ACC112 (cell line): ENCODE results near the gene POMT1.

ENCODE experiments used
- H2AFZ ChIP-seq: fragments of 200-600 bp; sonication (generic); one replicate; pipeline ENCODE4 v1.6.0; 2017; ENCODE audit warnings: antibody characterized with exemption, low read length; ENCODE audit not compliant: unreplicated experiment
- H3K27ac ChIP-seq: fragments of 200-600 bp; sonication (generic); 2 replicates; pipeline ENCODE4 v1.5.1; 2014; ENCODE audit warnings: low read depth, mild to moderate bottlenecking, antibody characterized with exemption, low read length, moderate library complexity
- H3K27me3 ChIP-seq: fragments of 200-600 bp; sonication (generic); 2 replicates; pipeline ENCODE4 v1.6.1; 2014; ENCODE audit warnings: mild to moderate bottlenecking, antibody characterized with exemption, low read length, moderate library complexity, mixed read lengths; ENCODE audit not compliant: insufficient read depth
- H3K36me3 ChIP-seq: fragments of 200-600 bp; sonication (generic); 2 replicates; pipeline ENCODE4 v1.6.1; 2016; ENCODE audit warnings: mild to moderate bottlenecking, antibody characterized with exemption, low read length, moderate library complexity, mixed read lengths; ENCODE audit not compliant: insufficient read depth
- H3K4me1 ChIP-seq: fragments of 200-600 bp; sonication (generic); one replicate; pipeline ENCODE4 v1.6.1; 2016; ENCODE audit warnings: low read length, mixed read lengths; ENCODE audit not compliant: insufficient read depth, unreplicated experiment, control insufficient read depth
- H3K4me3 ChIP-seq: fragments of 200-600 bp; sonication (generic); 2 replicates; pipeline ENCODE4 v1.5.1; 2014; ENCODE audit warnings: mild to moderate bottlenecking, low read depth, low read length
- H3K79me2 ChIP-seq: fragments of 200-600 bp; sonication (generic); one replicate; pipeline ENCODE4 v1.6.0; 2016; ENCODE audit warnings: low read length; ENCODE audit not compliant: control insufficient read depth, unreplicated experiment, insufficient read depth

POMT1 gene

DNA sequence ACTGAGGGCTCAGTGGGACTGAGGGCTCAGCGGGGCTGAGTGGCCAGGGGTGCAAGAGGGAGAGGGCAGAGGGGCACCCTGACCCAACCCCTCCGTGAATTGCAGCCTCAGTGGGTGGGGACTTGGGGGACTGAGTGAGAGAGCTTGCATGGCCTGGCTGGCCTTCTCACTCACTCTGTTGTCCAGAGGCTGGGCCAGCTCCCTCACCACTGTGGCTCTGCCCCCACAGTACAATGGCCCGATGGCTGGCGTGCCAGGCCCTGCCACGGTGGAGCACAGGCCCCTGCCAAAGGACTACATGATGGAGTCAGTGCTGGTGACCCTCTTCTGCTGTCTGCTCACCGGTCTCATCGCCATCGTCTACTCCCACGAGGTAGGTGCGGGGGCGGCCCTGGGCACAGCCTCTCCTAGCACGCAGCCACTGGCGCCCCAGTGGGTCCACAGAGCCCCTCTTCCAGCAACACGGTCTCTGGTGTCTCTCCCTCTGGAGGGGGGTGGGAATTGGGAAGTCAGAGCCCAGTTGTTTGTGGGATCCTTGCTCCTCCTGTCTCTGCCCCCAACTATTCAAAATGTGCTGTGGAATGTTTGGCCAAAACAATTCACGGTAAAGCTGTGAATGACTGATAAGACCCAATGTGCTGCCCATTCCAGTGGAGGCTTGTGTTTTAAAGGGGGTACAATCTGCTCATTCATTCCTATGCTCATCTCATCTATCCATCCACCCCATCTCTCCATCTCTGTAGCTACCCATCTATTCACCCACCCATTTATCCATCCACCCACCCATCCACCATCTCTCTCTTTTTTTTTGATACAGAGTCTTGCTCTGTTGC is 53.3 kb downstream of the POMT1 start:
- H2AFZ ChIP-seq, result no peak overlapping the region
- no peak overlapping the region for H3K27ac ChIP-seq
- peaks cover 35% of the 10 kb centered on the region for H3K27me3 ChIP-seq
- H3K79me2 ChIP-seq, result no peaks in the 10 kb centered on the region
- no peaks in the 10 kb centered on the region for H3K4me1 ChIP-seq
- H3K4me3 ChIP-seq, result no peak overlapping the region
- H3K36me3 ChIP-seq, result no peaks in the 10 kb centered on the region

DNA sequence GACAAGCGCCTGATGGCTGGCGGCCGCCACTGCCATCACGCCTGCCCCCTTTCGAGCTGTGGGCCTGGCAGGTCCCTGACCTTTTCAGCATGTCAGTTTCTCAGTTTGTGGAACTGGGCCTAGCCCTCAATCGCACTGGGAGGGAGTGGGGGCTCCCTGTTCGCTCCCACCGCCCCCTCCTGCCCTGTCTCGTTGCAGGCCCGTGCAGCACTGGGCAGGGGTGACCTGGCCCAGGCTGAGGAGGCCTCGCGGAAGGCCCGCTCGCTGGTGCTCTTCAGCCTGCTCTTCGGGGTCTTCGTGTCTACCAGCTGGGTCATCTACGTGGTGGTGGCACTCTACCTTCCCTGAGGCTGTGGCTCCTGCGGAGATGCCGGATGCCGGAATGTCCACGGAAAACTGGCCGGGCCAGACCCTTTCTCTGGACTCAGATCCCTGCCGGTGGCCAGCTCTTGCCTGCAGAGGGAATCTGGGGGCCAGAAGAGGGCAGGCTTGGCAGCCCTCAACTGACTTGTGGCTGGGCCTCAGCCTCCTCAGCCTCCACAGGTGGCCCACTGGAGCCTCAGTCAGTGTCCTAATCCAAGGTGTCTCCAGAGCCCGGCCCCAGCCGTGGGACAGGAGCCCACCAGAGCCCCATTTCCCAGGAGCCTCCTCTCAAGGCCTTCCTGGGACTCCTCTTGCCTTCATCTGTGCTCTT is 55.3 kb downstream of the POMT1 start:
- no peaks in the 10 kb centered on the region for H3K4me1 ChIP-seq
- H3K27ac ChIP-seq, result no peak overlapping the region
- no peak overlapping the region for H2AFZ ChIP-seq
- peaks cover 32% of the 10 kb centered on the region for H3K27me3 ChIP-seq
- H3K79me2 ChIP-seq, result no peaks in the 10 kb centered on the region
- no peaks in the 10 kb centered on the region for H3K36me3 ChIP-seq
- H3K4me3 ChIP-seq, result no peak overlapping the region

DNA sequence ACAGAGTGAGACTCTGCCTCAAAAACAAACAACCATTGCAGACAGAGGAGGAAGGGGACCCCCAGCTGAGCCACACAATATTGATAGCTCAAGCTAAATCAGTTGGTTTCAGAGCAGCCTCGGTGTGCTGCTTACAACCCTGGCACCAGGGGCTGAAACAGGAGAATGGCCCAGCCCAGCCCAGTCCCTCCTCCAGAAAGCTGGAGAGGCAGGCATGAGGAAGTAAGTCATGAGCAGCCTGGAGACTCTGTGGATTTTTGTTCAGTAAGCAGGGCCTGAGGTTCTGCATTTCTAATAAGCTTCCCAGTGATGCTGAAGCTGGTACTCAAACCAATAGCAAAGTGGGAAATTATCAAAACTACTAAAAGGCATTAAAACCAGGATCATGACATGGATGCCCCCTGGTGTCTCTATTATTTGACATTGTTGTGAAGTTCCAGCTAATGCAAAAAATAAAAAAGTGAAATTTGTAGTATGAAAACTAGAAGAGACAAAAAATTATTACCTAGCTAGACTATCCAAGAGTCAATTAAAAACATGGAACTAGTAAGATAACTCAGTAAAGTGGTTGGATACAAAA is 56.8 kb downstream of the POMT1 start:
- Histone ChIP-seq H3K27me3 (peaks cover 18% of the 10 kb centered on the region), H3K79me2 (no peaks in the 10 kb centered on the region), H3K36me3 (no peaks in the 10 kb centered on the region), H3K27ac (no peak overlapping the region), H3K4me3 (no peak overlapping the region), H2AFZ (no peak overlapping the region), H3K4me1 (no peaks in the 10 kb centered on the region)

DNA sequence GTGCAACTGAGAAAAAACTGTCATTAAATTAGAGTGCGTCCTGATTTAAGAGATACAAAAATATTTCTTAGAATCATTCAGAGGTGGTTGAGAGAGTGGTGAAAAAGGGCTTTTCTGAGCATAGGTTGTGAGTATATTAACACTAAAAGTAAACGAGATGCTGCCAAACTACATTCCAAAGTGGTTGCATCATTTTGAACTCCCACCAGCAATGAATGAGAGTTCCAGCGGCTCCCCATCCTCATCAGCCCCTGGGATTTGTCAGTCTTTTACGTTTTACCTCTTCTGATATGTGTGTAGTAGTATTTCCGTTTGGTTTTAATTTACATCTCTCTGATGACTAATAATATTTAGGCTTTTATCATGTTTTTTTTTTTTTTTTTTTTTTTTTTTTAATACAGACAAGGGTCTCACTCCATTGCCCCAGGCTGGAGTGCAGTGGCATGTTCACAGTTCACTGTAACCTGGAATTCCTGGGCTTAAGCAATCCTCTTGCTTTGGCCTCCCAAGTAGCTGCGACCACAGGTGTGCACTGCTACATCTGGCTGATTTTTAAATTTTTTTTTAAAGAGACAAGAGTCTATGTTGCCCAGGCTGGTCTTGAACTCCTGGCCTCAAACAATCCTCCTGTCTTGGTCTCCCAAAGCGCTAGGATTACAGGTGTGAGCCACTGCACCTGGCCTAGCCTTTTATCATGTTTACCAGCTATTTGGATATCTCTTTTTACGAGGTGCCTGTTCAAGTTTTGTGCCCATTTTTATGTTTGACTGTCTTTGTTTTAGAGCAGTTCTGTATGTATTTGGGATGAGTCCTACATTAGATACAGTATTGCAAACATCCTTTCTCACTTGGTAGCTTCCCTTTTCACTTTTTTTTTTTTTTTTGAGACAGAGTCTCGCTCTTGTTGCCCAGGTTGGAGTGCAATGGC is 59.6 kb downstream of the POMT1 start:
- no peak overlapping the region for H2AFZ ChIP-seq
- no peaks in the 10 kb centered on the region for H3K36me3 ChIP-seq
- no peaks in the 10 kb centered on the region for H3K79me2 ChIP-seq
- H3K27ac ChIP-seq, result no peak overlapping the region
- H3K27me3 ChIP-seq, result no peaks in the 10 kb centered on the region
- no peak overlapping the region for H3K4me3 ChIP-seq
- H3K4me1 ChIP-seq, result no peaks in the 10 kb centered on the region

DNA sequence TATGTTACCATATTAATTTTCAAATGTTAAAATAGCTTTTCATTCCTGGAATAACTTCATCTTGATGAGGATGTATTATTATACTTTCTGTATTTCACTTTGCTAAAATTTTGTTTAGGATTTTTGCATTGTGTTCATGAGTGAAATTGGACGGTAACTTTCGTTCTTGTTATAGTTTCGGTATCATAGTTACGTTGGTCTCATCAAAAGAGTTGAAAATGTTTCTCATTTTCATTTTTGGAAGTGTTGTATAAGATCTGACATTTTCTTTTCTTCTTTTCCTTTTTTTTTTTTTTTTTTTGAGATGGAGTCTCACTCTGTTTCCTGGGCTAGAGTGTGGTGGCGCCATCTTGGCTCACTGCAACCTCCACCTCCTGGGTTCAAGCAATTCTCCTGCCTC is 62.7 kb downstream of the POMT1 start:
- no peak overlapping the region for H2AFZ ChIP-seq
- no peaks in the 10 kb centered on the region for H3K27me3 ChIP-seq
- H3K4me1 ChIP-seq, result no peaks in the 10 kb centered on the region
- no peak overlapping the region for H3K4me3 ChIP-seq
- H3K79me2 ChIP-seq, result no peaks in the 10 kb centered on the region
- H3K36me3 ChIP-seq, result no peaks in the 10 kb centered on the region
- no peak overlapping the region for H3K27ac ChIP-seq

DNA sequence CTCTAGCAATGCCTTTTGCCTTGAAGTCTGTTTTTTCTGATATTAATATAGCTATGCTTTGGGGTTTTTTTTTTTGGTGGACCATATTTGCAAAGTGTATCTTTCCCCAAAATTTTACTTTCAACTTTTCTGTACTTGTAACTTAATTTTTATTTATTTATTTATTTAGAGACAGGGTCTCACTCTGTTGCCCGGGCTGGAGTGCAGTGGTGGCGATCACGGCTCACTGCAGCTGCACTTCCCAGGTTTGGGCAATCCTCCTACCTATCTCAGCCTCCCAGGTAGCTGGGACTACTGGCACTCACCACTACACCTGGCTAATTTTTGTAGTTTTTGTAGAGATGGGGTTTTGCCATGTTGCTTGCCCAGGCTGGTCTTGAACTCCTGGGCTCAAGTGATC is 63.4 kb downstream of the POMT1 start:
- Histone ChIP-seq H3K79me2 (no peaks in the 10 kb centered on the region), H3K27me3 (no peaks in the 10 kb centered on the region), H2AFZ (no peak overlapping the region), H3K36me3 (no peaks in the 10 kb centered on the region), H3K4me1 (no peaks in the 10 kb centered on the region), H3K4me3 (no peak overlapping the region), H3K27ac (no peak overlapping the region)

DNA sequence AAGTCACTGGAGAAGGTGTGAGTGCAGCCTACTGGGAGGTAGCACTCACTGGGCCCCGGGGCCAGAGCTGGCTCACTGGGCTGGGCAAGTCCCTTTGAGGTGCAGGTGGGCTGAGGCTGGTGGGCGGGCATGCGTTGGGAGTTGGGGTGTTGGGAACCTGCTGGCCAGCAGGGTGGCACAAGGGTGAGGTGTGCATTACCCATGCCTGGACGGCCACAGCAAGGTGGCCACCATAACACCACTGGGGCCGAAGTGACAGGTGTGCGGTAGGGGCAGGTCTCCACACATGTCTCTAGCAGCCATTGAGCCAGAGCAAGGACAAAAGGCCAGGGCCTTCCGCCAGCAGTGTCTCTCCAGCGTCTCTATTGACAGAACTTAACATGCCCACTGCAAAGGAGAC is 65.2 kb downstream of the POMT1 start:
- Histone ChIP-seq H3K79me2 (no peaks in the 10 kb centered on the region), H3K27ac (no peak overlapping the region), H3K27me3 (no peaks in the 10 kb centered on the region), H2AFZ (no peak overlapping the region), H3K4me3 (no peak overlapping the region), H3K4me1 (no peaks in the 10 kb centered on the region), H3K36me3 (no peaks in the 10 kb centered on the region)
